Measurements from ENCODE around the gene PEAR1.

DNA sequence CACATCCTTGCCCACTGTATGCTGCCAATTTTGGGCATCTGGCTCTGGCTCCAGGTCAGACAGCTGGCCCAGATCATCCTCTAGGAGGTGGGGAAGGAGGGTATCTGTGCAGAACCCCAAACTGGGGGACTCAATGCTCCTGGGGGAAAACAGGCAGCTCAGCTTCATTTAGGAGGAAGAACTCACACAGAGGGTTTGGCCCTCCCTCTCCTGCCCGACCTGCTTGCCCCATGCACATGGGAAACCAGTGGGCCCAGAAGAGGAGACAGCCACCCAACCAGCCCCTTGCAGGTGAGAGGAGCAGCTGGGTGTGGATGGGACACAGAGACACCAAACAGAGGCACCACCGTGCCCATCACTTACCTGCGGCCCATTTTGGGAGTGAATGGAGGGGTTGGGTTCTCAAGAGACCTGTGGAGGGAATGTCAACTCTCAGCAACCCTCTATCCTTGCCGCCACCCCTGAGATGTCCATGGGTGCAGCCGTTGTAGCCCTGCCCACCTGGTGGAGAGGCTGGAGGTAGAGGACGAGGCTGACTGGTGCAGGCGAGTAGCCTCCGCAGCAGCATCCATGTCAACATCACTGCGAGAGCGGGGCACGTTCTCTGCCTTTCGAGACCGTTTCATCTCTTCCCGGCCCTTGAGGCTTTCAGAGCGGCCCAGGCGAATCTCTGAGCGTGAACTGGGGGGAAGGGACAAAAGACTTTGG lies 54.5 kb downstream of the PEAR1 start:
- TF ChIP-seq POLR2A (IDR thresholded peaks at IDR 0.05) = no peak
- no peak for TF ChIP-seq EP300 (IDR thresholded peaks at IDR 0.05)
- TF ChIP-seq, protein P1, sequence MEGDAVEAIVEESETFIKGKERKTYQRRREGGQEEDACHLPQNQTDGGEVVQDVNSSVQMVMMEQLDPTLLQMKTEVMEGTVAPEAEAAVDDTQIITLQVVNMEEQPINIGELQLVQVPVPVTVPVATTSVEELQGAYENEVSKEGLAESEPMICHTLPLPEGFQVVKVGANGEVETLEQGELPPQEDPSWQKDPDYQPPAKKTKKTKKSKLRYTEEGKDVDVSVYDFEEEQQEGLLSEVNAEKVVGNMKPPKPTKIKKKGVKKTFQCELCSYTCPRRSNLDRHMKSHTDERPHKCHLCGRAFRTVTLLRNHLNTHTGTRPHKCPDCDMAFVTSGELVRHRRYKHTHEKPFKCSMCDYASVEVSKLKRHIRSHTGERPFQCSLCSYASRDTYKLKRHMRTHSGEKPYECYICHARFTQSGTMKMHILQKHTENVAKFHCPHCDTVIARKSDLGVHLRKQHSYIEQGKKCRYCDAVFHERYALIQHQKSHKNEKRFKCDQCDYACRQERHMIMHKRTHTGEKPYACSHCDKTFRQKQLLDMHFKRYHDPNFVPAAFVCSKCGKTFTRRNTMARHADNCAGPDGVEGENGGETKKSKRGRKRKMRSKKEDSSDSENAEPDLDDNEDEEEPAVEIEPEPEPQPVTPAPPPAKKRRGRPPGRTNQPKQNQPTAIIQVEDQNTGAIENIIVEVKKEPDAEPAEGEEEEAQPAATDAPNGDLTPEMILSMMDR (IDR thresholded peaks at IDR 0.05) = no peak
